PC-9 (cell line): ENCODE results near the gene PRR7. TPM values are rescaled to one million over a fixed set of nuclear protein-coding genes. Genes with fewer than 3 reads are reported as not detected.

ENCODE experiments used
- BruUV-seq: library from RNA; stranded (reverse); fragments of 400-500 nt; replicated peaks from 2 replicates; lab custom pipeline; 2021; lab: Mats Ljungman, UMichigan
- CTCF ChIA-PET: fragments of 300-600 bp; sonication (Branson Sonifier 250); formaldehyde crosslinking; loops from one replicate; lab custom pipeline; 2022; ENCODE audit warnings: antibody characterized with exemption; lab: Charles Lee
- POLR2A ChIA-PET: fragments of 300-600 bp; sonication (Branson Sonifier 250); formaldehyde crosslinking; loops from one replicate; lab custom pipeline; 2022; ENCODE audit warnings: antibody characterized with exemption; ENCODE audit not compliant: unreplicated experiment; lab: Charles Lee
- DNase-seq, 2 experiments: peaks; one replicate each; pipeline versions ENCODE4 v3.0.0 to v3.0.0-alpha.2; 2015 to 2022; ENCODE audit warnings: mixed read lengths in 1 of 2
- H2AFZ ChIP-seq: fragments of 200-600 bp; sonication (generic); 2 replicates; pipeline ENCODE4 v1.8.1; 2017; ENCODE audit warnings: antibody characterized with exemption
- H3F3A ChIP-seq: fragments of 200-600 bp; sonication (generic); 2 replicates; pipeline ENCODE4 v1.8.1; 2017; ENCODE audit warnings: antibody characterized with exemption, mild to moderate bottlenecking, low read depth; ENCODE audit not compliant: insufficient read depth
- H3K27ac ChIP-seq: fragments of 200-600 bp; sonication (generic); 2 replicates; pipeline ENCODE4 v1.6.1; 2016; ENCODE audit warnings: mixed run types
- H3K27me3 ChIP-seq: fragments of 200-600 bp; sonication (generic); 2 replicates; pipeline ENCODE4 v1.6.1; 2016; ENCODE audit warnings: low read depth, mixed run types; ENCODE audit not compliant: insufficient read depth
- H3K36me3 ChIP-seq: fragments of 200-600 bp; sonication (generic); 2 replicates; pipeline ENCODE4 v1.6.1; 2016; ENCODE audit warnings: low read depth, mixed run types
- H3K4me1 ChIP-seq: fragments of 200-600 bp; sonication (generic); replicated peaks from 2 replicates; pipeline ENCODE4 v1.6.1; 2016; ENCODE audit warnings: mixed run types; ENCODE audit not compliant: insufficient read depth
- H3K4me2 ChIP-seq: fragments of 200-600 bp; sonication (generic); 2 replicates; pipeline ENCODE4 v1.6.1; 2017; ENCODE audit warnings: mixed run types
- H3K4me3 ChIP-seq: fragments of 200-600 bp; sonication (generic); 2 replicates; pipeline ENCODE4 v1.6.1; 2016; ENCODE audit warnings: mixed run types
- H3K79me2 ChIP-seq: fragments of 200-600 bp; sonication (generic); 2 replicates; pipeline ENCODE4 v1.6.1; 2017; ENCODE audit warnings: low read depth, mixed run types
- H3K9me2 ChIP-seq: fragments of 200-600 bp; sonication (generic); 2 replicates; pipeline ENCODE4 v1.8.1; 2017; ENCODE audit warnings: mild to moderate bottlenecking; ENCODE audit not compliant: insufficient read depth
- H3K9me3 ChIP-seq: fragments of 200-600 bp; sonication (generic); 2 replicates; pipeline ENCODE4 v1.8.1; 2016; ENCODE audit warnings: low read depth; ENCODE audit not compliant: insufficient read depth
- H4K20me1 ChIP-seq: fragments of 200-600 bp; sonication (generic); 2 replicates; pipeline ENCODE4 v1.8.1; 2017; ENCODE audit not compliant: insufficient read depth
- EZH2 ChIP-seq: fragments of 200-600 bp; sonication (generic); IDR thresholded peaks from 2 replicates; pipeline ENCODE4 v1.8.0; 2017; ENCODE audit warnings: antibody characterized with exemption, low read depth
- intact Hi-C: fragments of 100-400 bp; cut with micrococcal nuclease; formaldehyde crosslinking; loops from one replicate; pipeline ENCODE4 v1.10.0; 2022; ENCODE audit not compliant: unreplicated experiment
- total RNA-seq: library from RNA; stranded (reverse); gene quantifications from 2 replicates; pipeline ENCODE4 v1.2.3, GENCODE V29; 2021
- TF ChIP-seq, protein P1 (sequence below): fragments of 200-600 bp; sonication (generic); conservative IDR thresholded peaks from 2 replicates; pipeline ENCODE4 v1.6.1; 2017; ENCODE audit warnings: mixed run types, antibody characterized with exemption, mild to moderate bottlenecking, moderate library complexity

Gene PRR7
- total RNA-seq, 1 experiment from 2014 or later = 22.2 TPM

DNA sequence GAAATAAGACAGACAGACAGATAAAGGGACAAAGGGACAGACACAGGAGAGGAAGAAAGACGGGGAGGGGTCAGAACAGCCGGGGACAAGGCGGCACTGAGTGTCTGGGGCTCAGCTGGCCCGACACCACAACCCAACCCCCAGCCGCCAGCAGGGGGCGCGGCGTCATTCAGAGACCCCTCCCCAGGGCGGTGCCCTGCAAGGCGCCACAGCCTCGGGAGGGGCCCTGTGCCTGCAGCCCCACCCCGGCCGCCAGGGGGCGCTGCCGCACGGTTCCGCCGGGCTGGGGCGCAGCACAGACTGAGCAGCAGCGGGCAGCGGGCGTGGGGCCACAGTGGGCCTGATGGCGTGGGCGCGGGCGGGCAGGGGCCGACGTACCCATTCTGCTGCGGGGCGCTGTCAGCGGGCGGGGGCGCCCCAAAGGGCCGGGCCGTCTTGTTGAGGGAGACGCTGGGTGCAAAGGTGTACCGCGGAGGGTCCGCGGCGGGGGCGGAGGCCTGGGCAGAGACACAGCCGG is 44.9 kb downstream of the PRR7 start:
- H3K9me3 ChIP-seq = no peaks in the 10 kb centered on the region
- no peaks in the 10 kb centered on the region for H3K27me3 ChIP-seq
- H3K4me2 ChIP-seq = no peak overlapping the region
- H3K27ac ChIP-seq = no peak overlapping the region
- H3K9me2 ChIP-seq = no peaks in the 10 kb centered on the region
- H4K20me1 ChIP-seq = no peaks in the 10 kb centered on the region
- peaks cover 36% of the 10 kb centered on the region for H3K79me2 ChIP-seq
- peaks cover 37% of the 10 kb centered on the region; the same call in 1 of the 2 replicates for H3F3A ChIP-seq
- intact Hi-C loops = no loop called here
- no peak overlapping the region for H2AFZ ChIP-seq
- BruUV-seq = no TSS peak
- no peak for TF ChIP-seq EZH2
- TF ChIP-seq, protein P1, sequence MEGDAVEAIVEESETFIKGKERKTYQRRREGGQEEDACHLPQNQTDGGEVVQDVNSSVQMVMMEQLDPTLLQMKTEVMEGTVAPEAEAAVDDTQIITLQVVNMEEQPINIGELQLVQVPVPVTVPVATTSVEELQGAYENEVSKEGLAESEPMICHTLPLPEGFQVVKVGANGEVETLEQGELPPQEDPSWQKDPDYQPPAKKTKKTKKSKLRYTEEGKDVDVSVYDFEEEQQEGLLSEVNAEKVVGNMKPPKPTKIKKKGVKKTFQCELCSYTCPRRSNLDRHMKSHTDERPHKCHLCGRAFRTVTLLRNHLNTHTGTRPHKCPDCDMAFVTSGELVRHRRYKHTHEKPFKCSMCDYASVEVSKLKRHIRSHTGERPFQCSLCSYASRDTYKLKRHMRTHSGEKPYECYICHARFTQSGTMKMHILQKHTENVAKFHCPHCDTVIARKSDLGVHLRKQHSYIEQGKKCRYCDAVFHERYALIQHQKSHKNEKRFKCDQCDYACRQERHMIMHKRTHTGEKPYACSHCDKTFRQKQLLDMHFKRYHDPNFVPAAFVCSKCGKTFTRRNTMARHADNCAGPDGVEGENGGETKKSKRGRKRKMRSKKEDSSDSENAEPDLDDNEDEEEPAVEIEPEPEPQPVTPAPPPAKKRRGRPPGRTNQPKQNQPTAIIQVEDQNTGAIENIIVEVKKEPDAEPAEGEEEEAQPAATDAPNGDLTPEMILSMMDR = peak; percentile 45; the same call in 1 of the 2 replicates
- ChIA-PET CTCF (no interaction called here), POLR2A (no interaction called here)
- H3K4me3 ChIP-seq = no peak overlapping the region
- H3K4me1 ChIP-seq = peaks cover 35% of the 10 kb centered on the region
- DNase-seq = no peak
- H3K36me3 ChIP-seq = peaks cover 4% of the 10 kb centered on the region; the same call in 1 of the 2 replicates

DNA sequence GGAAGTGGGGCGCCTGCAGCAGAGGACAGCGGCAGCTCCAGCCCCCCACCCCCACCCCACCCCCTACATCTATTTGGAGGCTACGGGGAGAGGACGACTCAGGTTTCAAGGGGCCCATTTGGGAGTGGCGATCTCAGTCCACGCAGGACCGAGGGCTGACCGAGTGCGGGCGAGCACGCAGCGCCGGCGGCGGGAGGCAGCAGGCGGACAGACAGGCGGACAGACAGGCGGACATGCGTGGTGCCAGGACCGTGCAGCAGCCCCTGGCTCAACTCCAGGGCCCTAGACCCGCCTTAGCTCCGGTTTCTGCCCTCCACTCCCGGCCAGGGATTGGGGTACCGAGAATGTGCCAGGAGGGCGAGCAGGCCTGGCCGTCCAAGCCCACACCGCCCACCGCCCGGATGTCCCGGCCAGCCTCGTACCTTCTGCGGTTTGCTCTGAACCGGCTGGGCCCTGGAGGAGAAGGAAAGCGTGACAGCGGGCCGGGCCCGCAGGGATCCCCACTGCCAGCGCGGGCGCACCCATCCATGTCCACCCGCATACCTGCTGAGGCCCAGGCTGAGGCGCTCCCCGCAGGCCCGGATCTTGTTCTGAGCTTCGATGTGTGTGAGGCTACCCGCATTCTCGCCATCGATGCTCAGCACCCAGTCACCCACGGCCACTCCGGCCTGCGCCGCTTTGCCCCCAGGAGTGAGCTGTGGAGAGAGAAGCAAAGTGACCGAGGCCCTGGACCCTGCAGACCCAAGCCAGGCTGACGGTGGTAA is 45.6 kb downstream of the PRR7 start:
- peaks cover 35% of the 10 kb centered on the region for H3K4me1 ChIP-seq
- intact Hi-C loops = no loop called here
- H3F3A ChIP-seq = peaks cover 35% of the 10 kb centered on the region; the same call in 1 of the 2 replicates
- no TSS peak for BruUV-seq
- H3K9me3 ChIP-seq = no peaks in the 10 kb centered on the region
- TF ChIP-seq, protein P1 = no peak
- no peak for TF ChIP-seq EZH2
- DNase-seq = no peak
- H3K79me2 ChIP-seq = peaks cover 36% of the 10 kb centered on the region
- H3K4me2 ChIP-seq = no peak overlapping the region
- POLR2A ChIA-PET = interaction anchor here (0.6 kb wide), 1 partner anchor 13 kb away, joined by 3 read pairs; no protein-coding TSS in a partner anchor
- no peak overlapping the region for H3K4me3 ChIP-seq
- H3K27me3 ChIP-seq = no peaks in the 10 kb centered on the region
- H3K9me2 ChIP-seq = no peaks in the 10 kb centered on the region
- H3K36me3 ChIP-seq = peaks cover 4% of the 10 kb centered on the region; the same call in 1 of the 2 replicates
- CTCF ChIA-PET = no interaction called here
- H2AFZ ChIP-seq = no peak overlapping the region
- H4K20me1 ChIP-seq = no peaks in the 10 kb centered on the region
- 0 out of 2 replicates have a peak overlapping the region, but pooled peaks have one; percentile 65 for H3K27ac ChIP-seq

DNA sequence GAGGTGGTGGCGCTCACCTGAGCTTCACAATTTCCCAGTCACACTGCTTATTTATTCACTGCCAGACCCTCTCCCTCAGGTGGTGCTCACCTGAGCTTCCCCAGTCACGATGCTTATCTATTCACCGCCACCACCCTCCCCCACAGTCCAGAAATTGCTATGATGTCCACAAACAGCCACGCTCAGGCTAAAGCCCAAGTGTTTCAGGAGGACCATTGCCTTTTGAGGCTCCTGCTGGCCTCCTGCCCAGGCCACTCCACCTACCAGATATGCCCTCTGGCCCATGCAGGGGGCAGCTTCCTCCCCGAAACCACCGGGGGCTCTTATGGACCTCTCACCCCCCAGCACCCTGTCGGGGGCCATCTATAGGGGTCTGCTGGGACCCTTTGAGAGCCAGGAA is 46.2 kb downstream of the PRR7 start:
- CTCF ChIA-PET = no interaction called here
- Histone ChIP-seq H3K27ac (peak overlapping the region; percentile 65), H3K4me3 (no peak overlapping the region), H3F3A (peaks cover 31% of the 10 kb centered on the region; the same call in 1 of the 2 replicates), H3K79me2 (peaks cover 36% of the 10 kb centered on the region), H3K4me2 (peak overlapping the region; percentile 82; the same call in 1 of the 2 replicates), H3K36me3 (peaks cover 4% of the 10 kb centered on the region; the same call in 1 of the 2 replicates), H3K9me2 (no peaks in the 10 kb centered on the region), H2AFZ (no peak overlapping the region), H3K9me3 (no peaks in the 10 kb centered on the region), H3K27me3 (no peaks in the 10 kb centered on the region), H4K20me1 (no peaks in the 10 kb centered on the region), H3K4me1 (peaks cover 36% of the 10 kb centered on the region)
- BruUV-seq = no TSS peak
- POLR2A ChIA-PET = interaction anchor here (1.1 kb wide), 1 partner anchor 67 kb away, joined by 4 read pairs; no protein-coding TSS in a partner anchor
- TF ChIP-seq EZH2 = no peak
- TF ChIP-seq, protein P1 = no peak
- intact Hi-C loops = no loop called here
- no peak for DNase-seq
